ENCODE results near the gene USP34.
"Not testable (repeated sequence)": the region's sequence is repeated elsewhere in the genome, so short reads cannot be mapped to it uniquely, and the experiment has no call there.

Gene USP34

DNA sequence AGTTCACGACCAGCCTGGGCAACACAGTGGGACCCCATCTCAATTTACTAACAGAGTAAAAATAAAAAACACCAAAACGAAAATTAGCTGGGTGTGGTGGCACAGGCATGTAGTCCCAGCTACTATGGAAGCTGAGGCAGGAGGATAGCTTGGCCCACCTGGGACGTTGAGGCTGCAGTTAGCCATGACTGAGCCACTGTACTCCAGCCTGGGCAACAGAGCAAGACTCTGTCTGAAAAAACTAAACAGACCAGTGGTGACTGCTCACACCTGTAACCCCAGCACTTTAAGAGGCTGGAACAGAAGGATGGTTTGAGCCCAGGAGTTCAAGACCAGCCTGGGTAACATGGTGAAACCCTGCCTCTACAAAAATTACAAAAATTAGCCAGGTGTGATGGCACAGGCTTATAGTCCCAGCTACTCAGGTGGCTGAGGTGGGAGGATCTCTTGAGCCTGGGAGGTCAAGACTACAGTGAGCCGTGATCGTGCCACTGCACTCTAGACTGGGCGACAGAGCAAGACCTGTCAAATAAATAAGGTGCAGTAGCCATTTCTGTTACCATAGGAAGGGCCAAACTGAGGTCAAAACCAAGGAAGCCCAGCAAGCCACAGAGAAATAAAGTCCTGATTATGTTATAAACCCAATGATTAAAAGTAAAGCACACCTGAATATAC, 14.0 kb downstream of the USP34 start:
- H3K4me3 ChIP-seq (ENCODE audit: low read depth, low read length), result no peak overlapping the region
- TF ChIP-seq, protein P1, sequence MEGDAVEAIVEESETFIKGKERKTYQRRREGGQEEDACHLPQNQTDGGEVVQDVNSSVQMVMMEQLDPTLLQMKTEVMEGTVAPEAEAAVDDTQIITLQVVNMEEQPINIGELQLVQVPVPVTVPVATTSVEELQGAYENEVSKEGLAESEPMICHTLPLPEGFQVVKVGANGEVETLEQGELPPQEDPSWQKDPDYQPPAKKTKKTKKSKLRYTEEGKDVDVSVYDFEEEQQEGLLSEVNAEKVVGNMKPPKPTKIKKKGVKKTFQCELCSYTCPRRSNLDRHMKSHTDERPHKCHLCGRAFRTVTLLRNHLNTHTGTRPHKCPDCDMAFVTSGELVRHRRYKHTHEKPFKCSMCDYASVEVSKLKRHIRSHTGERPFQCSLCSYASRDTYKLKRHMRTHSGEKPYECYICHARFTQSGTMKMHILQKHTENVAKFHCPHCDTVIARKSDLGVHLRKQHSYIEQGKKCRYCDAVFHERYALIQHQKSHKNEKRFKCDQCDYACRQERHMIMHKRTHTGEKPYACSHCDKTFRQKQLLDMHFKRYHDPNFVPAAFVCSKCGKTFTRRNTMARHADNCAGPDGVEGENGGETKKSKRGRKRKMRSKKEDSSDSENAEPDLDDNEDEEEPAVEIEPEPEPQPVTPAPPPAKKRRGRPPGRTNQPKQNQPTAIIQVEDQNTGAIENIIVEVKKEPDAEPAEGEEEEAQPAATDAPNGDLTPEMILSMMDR (IDR thresholded peaks at IDR 0.05; ENCODE audit: insufficient read depth, low read depth, low read length, missing control alignments), result no peak
- no peak for DNase-seq (ENCODE audit: low read depth)

DNA sequence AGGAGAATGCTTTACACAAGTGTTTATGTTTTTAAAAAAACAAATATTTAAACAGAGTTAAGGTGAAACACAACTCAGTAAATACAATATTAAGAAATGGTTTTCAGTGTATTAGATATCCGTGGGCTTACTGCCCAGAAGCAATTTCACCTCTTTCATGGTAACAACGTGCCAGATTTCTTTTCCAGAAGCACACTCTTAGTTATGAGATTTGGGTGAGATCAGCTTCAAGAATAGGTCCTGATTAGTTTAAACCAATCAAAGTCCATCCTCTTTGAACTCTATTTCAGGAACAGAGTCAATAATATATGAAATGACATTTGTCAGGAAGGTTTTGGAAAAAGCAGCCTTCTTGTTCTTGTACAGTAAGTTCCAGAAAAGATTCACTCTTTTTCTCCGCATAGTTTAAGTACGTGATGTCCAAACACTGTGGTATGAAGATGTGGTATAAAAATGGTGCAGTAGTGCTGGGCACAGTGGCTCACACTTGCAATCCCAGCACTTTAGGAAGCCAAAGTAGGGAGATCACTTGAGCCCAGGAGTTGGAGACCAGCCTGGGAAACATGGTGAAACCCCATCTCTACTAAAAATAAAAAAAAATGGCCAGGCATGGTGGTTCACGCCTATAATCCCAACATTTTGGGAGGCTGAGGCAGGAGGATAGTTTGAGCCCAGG, 14.7 kb downstream of the USP34 start:
- DNase-seq (ENCODE audit: low read depth), result no peak
- H3K4me3 ChIP-seq (ENCODE audit: low read depth, low read length), result no peak overlapping the region
- TF ChIP-seq, protein P1 (IDR thresholded peaks at IDR 0.05; ENCODE audit: insufficient read depth, low read depth, low read length, missing control alignments), result no peak

DNA sequence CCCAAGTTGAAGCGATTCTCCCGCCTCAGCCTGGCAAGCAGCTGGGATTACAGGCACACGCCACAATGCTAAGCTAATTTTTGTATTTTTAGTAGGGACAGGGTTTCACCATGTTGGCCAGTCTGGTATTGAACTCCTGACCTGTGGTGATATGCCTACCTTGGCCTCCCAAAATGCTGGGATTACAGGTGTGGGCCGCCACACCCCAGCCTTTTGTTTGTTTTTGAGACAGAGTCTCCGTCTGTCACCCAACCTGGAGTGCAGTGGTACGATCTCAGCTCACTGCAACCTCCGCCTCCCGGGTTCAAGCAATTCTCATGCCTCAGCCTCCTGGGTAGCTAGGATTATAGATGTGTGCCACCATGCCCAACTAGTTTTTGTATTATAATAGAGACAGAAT, 15.9 kb downstream of the USP34 start:
- not testable (repeated sequence) for DNase-seq (ENCODE audit: low read depth); H3K4me3 ChIP-seq (ENCODE audit: low read depth, low read length)

DNA sequence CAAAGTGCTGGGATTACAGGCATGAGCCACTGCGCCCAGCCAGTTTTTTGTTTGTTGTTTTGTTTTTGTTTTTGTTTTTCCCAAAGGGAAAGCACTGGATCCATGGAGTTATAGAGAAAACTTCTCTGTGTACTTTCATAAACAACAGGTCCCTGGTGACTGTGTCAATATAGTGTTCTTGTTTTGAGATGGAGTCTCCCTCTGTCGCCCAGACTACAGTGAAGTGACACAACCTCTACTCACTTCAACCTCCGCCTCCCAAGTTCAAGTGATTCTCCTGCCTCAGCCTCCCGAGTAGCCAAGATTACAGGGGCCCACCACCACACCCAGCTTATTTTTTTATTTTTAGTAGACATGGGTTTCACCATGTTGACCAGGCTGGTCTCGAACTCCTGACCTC, 16.5 kb downstream of the USP34 start:
- TF ChIP-seq, protein P1 (IDR thresholded peaks at IDR 0.05; ENCODE audit: insufficient read depth, low read depth, low read length, missing control alignments), result no peak
- H3K4me3 ChIP-seq (ENCODE audit: low read depth, low read length), result no peak overlapping the region
- no peak for DNase-seq (ENCODE audit: low read depth)

DNA sequence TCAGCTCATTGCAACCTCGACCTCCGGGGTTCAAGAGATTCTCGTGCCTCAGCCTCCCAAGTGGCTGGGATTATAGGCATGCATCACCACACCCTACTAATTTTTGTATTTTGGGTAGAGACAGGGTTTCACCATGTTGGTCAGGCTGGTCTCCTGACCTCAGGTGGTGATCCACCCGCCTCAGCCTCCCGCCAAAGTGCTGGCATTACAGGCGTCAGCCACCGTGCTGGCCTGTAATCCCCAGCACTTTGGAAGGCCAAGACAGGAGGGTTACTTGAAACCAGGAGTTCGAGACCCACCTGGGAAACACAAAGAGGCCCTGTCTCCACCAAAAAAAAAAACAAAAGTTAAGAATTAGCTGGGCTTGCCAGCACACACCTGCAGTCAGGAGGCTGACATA, 18.5 kb downstream of the USP34 start:
- TF ChIP-seq, protein P1 (IDR thresholded peaks at IDR 0.05; ENCODE audit: insufficient read depth, low read depth, low read length, missing control alignments), result no peak
- no peak for DNase-seq (ENCODE audit: low read depth)
- H3K4me3 ChIP-seq (ENCODE audit: low read depth, low read length), result no peak overlapping the region

DNA sequence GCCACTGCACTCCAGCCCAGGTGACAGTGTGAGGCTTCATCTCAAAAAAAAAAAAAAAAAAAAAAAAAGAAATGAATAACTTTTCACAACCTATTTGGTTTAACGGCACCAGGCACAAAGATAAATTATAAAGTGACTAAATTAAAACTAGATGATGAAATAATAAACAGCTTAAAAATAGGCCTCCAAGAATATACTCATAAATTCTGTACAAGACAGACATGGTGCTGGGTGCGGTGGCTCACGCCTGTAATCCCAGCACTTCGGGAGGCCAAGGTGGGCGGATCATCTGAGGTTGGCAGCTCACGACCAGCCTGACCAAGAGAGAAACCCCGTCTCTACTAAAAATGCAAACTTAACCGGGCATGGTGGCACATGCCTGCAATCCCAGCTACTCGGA, 19.7 kb downstream of the USP34 start:
- DNase-seq (ENCODE audit: low read depth), result no peak
- TF ChIP-seq, protein P1 (IDR thresholded peaks at IDR 0.05; ENCODE audit: insufficient read depth, low read depth, low read length, missing control alignments), result no peak
- H3K4me3 ChIP-seq (ENCODE audit: low read depth, low read length), result no peak overlapping the region

DNA sequence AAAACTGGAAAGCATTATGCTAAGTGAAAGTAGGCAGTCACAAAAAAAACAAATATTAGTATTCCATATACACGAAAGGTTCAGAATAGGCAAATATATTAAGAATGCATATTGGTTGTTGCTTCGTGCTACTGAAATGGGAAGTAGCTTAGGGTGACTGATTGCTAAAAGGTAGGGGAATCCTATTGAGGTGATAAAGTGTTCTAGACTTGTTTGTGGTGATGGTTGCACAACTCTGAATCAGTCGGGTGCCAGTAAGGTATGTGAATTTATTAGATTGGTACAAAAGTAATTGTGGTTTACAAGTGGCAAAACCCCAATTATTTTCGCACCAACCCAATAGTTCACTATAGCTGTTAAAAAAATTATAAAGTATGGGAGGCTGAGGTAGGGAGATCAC, 20.7 kb downstream of the USP34 start:
- TF ChIP-seq, protein P1 (IDR thresholded peaks at IDR 0.05; ENCODE audit: insufficient read depth, low read depth, low read length, missing control alignments), result no peak
- DNase-seq (ENCODE audit: low read depth), result peak; percentile 37
- H3K4me3 ChIP-seq (ENCODE audit: low read depth, low read length), result no peak overlapping the region
